Spleen (tissue), 11 donors: ENCODE data around the gene ABHD2. TPM values are rescaled to one million over a fixed set of nuclear protein-coding genes. Genes with fewer than 3 reads are reported as not detected.

ENCODE experiments used
- DNase-seq: peaks from one replicate; pipeline ENCODE4 v3.0.0-alpha.2; 2020
- H3K27ac ChIP-seq, 8 donors: fragments of 200-600 bp; sonication (generic) in 7 of 8; 1 replicate in 4 of 8; 2 replicates in 4 of 8; pipeline versions ENCODE4 v1.5.0 to v1.8.0; 2016 to 2021; ENCODE audit warnings: inconsistent platforms in 4 of 8, mild to moderate bottlenecking in 4 of 8, moderate library complexity in 1 of 8
- H3K27me3 ChIP-seq, 7 donors: fragments of 200-600 bp; sonication (generic) in 6 of 7; replicated peaks in 1 of 7; 1 replicate in 4 of 7; 2 replicates in 3 of 7; pipeline versions ENCODE4 v1.5.0 to v1.8.0; 2016 to 2021; ENCODE audit warnings: inconsistent platforms in 3 of 7, mild to moderate bottlenecking in 1 of 7
- H3K36me3 ChIP-seq, 6 donors: fragments of 200-600 bp; sonication (generic) in 5 of 6; 1 replicate in 4 of 6; 2 replicates in 2 of 6; pipeline versions ENCODE4 v1.5.0 to v1.8.0; 2016 to 2021; ENCODE audit warnings: inconsistent platforms in 2 of 6
- H3K4me1 ChIP-seq, 6 donors: fragments of 200-600 bp; sonication (generic) in 5 of 6; 1 replicate in 3 of 6; 2 replicates in 3 of 6; pipeline versions ENCODE4 v1.5.0 to v1.8.0; 2016 to 2021; ENCODE audit warnings: inconsistent platforms in 3 of 6
- H3K4me3 ChIP-seq, 8 donors: fragments of 200-600 bp; sonication (generic) in 7 of 8; 1 replicate in 4 of 8; 2 replicates in 4 of 8; pipeline versions ENCODE4 v1.5.0 to v1.8.0; 2016 to 2021; ENCODE audit warnings: inconsistent platforms in 4 of 8, mild to moderate bottlenecking in 4 of 8, moderate library complexity in 2 of 8
- H3K9me3 ChIP-seq, 8 donors: fragments of 200-600 bp; sonication (generic) in 7 of 8; 1 replicate in 4 of 8; 2 replicates in 4 of 8; pipeline versions ENCODE4 v1.5.0 to v1.8.0; 2016 to 2021; ENCODE audit warnings: inconsistent platforms in 4 of 8
- CTCF ChIP-seq, 11 experiments: fragments of 200-600 bp in 7 of 11; fragments of 450-650 bp in 4 of 11; sonication (generic) in 4 of 11; IDR thresholded peaks in 8 of 11; conservative IDR thresholded peaks in 3 of 11; 1 replicate in 7 of 11; 2 replicates in 4 of 11; pipeline versions ENCODE4 v1.4.0 to v1.8.0; 2016 to 2021; ENCODE audit warnings: antibody characterized with exemption in 11 of 11, inconsistent platforms in 4 of 11, mild to moderate bottlenecking in 1 of 11
- POLR2A ChIP-seq, 3 donors: fragments of 450-650 bp; IDR thresholded peaks; one replicate each; pipeline ENCODE4 v1.5.1; 2017; ENCODE audit warnings: antibody characterized with exemption in 3 of 3, mild to moderate bottlenecking in 1 of 3
- POLR2AphosphoS5 ChIP-seq, 3 donors: sonication (generic); formaldehyde crosslinking; IDR thresholded peaks; one replicate each; pipeline ENCODE4 v1.5.1; 2017; ENCODE audit warnings: antibody characterized with exemption in 3 of 3
- WGBS, 5 donors: extraction: QIAGEN DNeasy Blood & Tissue Kit in 3 of 5; methylation state at CpG; one replicate each; pipeline versions ENCODE4 v1.1.5 to v1.1.7; 2013 to 2018; 5-methylcytosine and 5-hydroxymethylcytosine counted together
- intact Hi-C: fragments of 100-400 bp; cut with DNase I; formaldehyde crosslinking; loops from one replicate; pipeline ENCODE4 v1.15.0; 2023; ENCODE audit warnings: low total_unique reads
- polyA plus RNA-seq, 3 donors: library from polyadenylated mRNA; stranded (reverse); fragments of 200-250 nt; gene quantifications; one replicate each; pipeline ENCODE4 v1.2.1, GENCODE V29; 2013
- total RNA-seq, 7 donors: library from RNA; depleted of rRNA in 3 of 7; stranded (reverse); fragments of >200 nt in 3 of 7; fragmentation: NEBNext Ultra II Directional in 4 of 7; extraction: Animal tissue kit (Norgen Biotek cat#: 25700) in 4 of 7; gene quantifications; one replicate each; pipeline versions ENCODE4 v1.1.0 to v1.2.1, GENCODE V29; 2016 to 2021
- donor health status: healthy with polysubstance abuse.
- donor health status: DM: no; HTN: no; CAD: no; lungs with moderate emphysema.
- donor health status: DM: no; HTN: no; CAD: no.
- donor health status: Bipolar disorder and iron deficiency.
- donor health status: healthy.
- donor health status: DM: no; HTN: no; CAD: no.
- donor health status: DM: yes; HTN: yes; CAD: no.

ABHD2 gene
- total and polyA plus RNA-seq, 10 donors: 2.1 to 158 (median 106) TPM

GRCh38 chr15:89109238-89109637, 21.0 kb downstream of the ABHD2 start:
- Histone ChIP-seq H3K4me1 (peaks cover 0 to 84% (median 45%) of the 10 kb centered on the region in 6 donors), H3K27ac (peak overlapping the region in 5 of 8 donors; percentile 33 to 67 (median 37)), H3K27me3 (no peaks in the 10 kb centered on the region), H3K36me3 (peaks cover 0 to 66% (median 4%) of the 10 kb centered on the region in 6 donors), H3K4me3 (no peak overlapping the region), H3K9me3 (no peaks in the 10 kb centered on the region)
- intact Hi-C loops: no loop called here
- 40 to 68% (median 52%) methylated on average over 4 of the region's 4 CpGs for WGBS, 5 donors
- DNase-seq: no peak
- no peak for TF ChIP-seq CTCF (IDR thresholded peaks at IDR 0.05 in 8 of 11, conservative IDR thresholded peaks at IDR 0.05 in 3 of 11)
- no peak for TF ChIP-seq POLR2AphosphoS5 (IDR thresholded peaks at IDR 0.05)
- TF ChIP-seq POLR2A (IDR thresholded peaks at IDR 0.05): no peak

GRCh38 chr15:89110060-89110459, 21.8 kb downstream of the ABHD2 start:
- Histone ChIP-seq H3K27ac (peak overlapping the region in 5 of 8 donors; percentile 11 to 67 (median 31)), H3K36me3 (peaks cover 0 to 66% (median 7%) of the 10 kb centered on the region in 6 donors), H3K4me3 (no peak overlapping the region), H3K9me3 (no peaks in the 10 kb centered on the region), H3K27me3 (no peaks in the 10 kb centered on the region), H3K4me1 (peaks cover 0 to 76% (median 41%) of the 10 kb centered on the region in 6 donors)
- TF ChIP-seq POLR2AphosphoS5 (IDR thresholded peaks at IDR 0.05) (no peak), CTCF (IDR thresholded peaks at IDR 0.05 in 8 of 11, conservative IDR thresholded peaks at IDR 0.05 in 3 of 11) (no peak), POLR2A (IDR thresholded peaks at IDR 0.05) (no peak)
- intact Hi-C loops: no loop called here
- no peak for DNase-seq
- WGBS, 5 donors: 94 to 99% (median 96%) methylated on average over 8 of the region's 8 CpGs

DNA sequence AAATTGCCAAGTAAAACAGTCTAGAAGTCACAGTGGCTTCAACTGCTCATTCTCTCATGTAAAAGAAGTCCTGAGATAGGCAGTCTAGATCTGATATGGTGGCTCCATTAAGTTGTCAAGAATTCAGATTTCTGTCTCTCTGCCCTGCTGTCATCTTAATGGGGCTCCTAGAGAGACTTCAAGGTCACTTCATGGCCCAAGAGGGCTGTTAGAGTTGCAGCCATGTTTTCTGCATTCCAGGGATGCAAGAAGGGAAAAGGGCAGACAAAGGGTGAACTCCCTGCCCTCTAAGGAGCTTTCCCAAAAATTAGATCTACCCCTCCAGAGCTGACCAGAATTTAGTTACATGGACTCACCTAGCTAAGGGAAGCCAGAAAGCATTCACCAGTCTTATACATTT, 23.1 kb downstream of the ABHD2 start:
- Histone ChIP-seq H3K9me3 (no peaks in the 10 kb centered on the region), H3K27ac (peak overlapping the region in 3 of 8 donors; percentile 50 to 67 (median 57)), H3K27me3 (no peaks in the 10 kb centered on the region), H3K36me3 (peaks cover 0 to 64% (median 11%) of the 10 kb centered on the region in 6 donors), H3K4me3 (no peak overlapping the region), H3K4me1 (peaks cover 0 to 68% (median 39%) of the 10 kb centered on the region in 6 donors)
- TF ChIP-seq POLR2AphosphoS5 (IDR thresholded peaks at IDR 0.05) (no peak), POLR2A (IDR thresholded peaks at IDR 0.05) (no peak), CTCF (IDR thresholded peaks at IDR 0.05 in 8 of 11, conservative IDR thresholded peaks at IDR 0.05 in 3 of 11) (no peak)
- DNase-seq: no peak
- intact Hi-C loops: no loop called here

- 63 to 91% (median 86%) methylated on average over 4 of the region's 4 CpGs for WGBS, 5 donors
- peaks cover 0 to 65% (median 17%) of the 10 kb centered on the region in 6 donors for H3K36me3 ChIP-seq
- no peaks in the 10 kb centered on the region for H3K27me3 ChIP-seq
- H3K4me3 ChIP-seq: no peak overlapping the region
- no peaks in the 10 kb centered on the region for H3K9me3 ChIP-seq
- intact Hi-C loops: no loop called here
- peaks cover 0 to 67% (median 39%) of the 10 kb centered on the region in 6 donors for H3K4me1 ChIP-seq
- H3K27ac ChIP-seq: peak overlapping the region in 6 of 8 donors; percentile 35 to 67 (median 54)
- TF ChIP-seq POLR2A (IDR thresholded peaks at IDR 0.05) (no peak), CTCF (IDR thresholded peaks at IDR 0.05 in 8 of 11, conservative IDR thresholded peaks at IDR 0.05 in 3 of 11) (no peak), POLR2AphosphoS5 (IDR thresholded peaks at IDR 0.05) (no peak)
- no peak for DNase-seq
These were observed 23.7 kb downstream of the ABHD2 start for GRCh38 chr15:89111961-89112340.
